IPS-NIHi11 (cell line): ENCODE data around the gene EPHA4.

Experiments used
- DNase-seq: peaks from one replicate; pipeline ENCODE4 v3.0.0; 2012; ENCODE audit warnings: mixed read lengths, low spot score

EPHA4 gene

DNA sequence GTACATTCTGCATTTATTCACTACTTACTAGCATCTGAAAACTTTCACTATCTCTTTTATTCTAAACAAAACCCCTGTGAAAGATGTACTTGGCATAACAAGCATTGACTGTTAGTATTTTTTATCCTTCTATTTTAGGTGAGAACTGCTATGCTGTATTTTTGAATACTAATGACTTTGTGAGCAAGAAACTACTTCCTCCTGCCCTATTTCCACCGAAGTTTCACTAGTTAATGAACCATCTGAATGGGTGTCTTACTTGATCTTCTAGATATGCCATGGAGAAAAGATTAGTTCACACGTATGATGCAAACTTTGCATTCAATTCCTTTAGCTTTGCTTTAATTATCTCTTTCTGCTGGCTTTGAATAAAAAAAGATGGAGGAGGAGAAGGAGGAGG is 68.1 kb downstream of the EPHA4 start:
- DNase-seq = no peak

DNA sequence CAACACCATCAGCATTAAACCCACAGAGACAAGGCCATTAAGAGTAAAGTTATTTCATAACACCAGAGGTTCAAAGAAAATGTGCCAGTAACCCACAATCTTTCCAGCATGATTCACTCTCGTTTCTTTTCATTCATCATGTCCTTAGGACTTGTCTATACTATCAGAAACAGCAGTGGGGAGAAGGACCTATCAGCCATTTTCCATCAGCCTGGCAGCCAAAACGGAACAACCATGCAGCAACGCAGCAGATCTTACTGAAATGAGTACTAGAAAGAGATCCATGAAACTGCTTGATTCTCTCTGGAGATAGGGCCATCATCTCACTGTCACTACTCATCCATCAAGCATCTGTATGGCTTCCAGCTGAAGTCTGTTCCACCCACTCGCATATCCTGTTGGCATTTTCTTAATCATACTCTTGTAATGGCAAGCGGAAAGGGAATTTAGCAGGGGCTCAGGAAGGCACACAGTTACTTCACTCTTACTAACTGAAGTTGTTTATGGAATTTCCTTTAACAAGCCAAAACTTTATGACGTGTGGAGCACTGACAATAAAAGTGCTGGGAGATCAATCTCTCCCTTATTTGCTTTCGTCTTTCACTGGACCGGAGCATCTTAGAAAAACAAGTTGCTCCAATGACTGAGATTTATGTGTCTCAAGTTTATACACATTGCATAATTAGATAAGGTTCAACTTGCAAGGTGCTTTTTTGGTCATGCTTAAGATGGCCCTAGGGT is 69.7 kb downstream of the EPHA4 start:
- DNase-seq = no peak

DNA sequence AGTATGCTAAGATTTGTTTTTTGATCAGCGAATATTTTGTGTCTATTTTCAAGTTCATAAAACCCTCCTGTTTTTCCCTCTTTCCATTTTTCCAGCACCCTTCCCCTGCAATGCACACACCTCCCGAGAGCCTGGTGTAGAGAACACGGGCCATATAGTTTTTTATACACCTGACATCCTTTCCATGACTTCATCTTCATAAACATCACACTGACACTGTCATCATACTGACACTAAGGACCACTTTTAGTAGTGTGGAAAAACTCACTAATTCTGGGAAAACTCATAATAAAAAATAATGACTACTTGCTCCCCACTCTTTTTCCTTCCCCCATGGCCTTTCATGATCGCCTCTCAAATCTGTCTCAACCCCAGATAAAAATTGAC is 70.2 kb downstream of the EPHA4 start:
- no peak for DNase-seq

DNA sequence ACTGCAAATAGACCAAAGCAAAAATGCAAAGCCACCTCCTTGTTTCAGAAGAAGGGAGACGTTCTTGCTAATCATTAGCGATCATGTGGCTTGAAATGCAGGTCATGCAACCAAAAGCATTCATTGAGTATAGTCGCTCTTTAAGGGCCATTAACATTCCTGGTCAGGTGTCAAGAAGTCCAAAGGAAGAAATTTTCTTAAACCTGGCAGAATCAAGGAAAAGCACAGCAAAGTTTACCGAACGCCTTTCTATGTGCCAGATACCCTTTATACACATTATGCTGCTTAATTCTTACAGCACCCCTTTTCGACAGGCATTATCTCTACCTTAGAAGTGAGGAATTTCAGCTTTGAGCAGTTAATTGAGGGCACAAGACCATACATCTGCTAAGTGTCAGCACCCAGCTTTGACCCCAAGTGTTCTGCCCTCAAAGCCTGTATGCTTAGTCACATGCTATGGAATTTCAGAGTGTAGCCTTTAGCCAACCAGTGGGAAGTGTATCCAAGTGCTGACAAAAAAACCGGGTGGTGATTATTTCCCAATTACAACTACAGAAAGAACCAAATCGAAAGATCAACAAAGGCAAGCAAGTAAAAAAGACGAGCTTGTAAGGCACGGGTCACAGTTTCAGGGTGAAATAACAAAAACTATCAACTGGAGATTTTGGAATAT is 70.8 kb downstream of the EPHA4 start:
- DNase-seq = no peak

DNA sequence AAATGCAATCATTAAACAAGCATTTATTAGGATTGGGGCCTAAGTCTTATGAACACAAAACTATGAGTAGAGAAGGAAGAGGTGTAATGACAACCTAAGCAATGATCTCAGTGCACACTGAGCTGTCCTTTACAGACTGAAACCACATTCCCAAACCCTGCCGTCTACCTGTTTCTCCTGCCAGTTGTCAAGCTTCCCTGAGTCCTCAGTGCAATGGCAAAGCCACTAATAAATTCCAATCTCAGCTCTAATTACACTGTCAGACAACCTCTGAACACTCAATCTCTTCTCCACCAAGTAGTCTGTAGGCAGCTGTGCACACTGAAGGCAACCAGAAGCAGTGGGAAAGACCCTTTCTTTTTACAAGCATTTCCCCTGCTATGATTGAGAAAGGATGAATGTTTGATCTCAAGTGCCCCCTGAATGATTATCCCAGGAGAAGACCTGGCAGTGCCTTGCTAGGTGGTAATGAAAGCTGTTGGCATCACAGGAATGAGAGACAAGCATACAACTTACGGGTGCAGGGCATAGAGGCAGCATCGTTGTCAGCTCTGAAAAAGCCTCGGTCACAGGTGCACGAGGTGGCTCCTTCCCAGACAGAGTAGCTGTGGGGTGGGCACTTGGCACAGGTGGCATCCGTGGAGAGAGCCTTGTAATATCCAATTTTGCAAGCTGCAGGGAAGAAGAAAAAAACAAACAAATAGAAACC is 71.4 kb downstream of the EPHA4 start:
- DNase-seq = no peak

DNA sequence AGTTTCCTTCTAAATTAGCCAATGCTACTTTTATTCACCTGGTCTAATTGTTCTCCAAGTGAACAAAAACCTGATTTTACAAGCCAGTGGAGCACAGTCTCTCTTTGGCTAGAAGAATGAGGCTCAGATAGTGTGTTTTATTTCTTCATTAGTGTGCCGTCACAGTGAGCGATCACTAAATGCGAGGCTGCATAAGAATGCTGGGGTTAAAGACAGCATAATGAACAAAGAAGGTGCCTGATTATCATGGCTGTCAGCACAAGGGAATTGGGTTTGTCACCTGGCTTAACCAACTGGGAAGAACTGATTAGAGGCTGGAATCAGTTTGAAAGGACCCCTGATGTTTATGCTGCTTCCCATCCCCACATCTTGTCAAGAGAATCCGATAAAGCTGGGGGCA is 76.4 kb downstream of the EPHA4 start:
- peak; percentile 12 for DNase-seq

DNA sequence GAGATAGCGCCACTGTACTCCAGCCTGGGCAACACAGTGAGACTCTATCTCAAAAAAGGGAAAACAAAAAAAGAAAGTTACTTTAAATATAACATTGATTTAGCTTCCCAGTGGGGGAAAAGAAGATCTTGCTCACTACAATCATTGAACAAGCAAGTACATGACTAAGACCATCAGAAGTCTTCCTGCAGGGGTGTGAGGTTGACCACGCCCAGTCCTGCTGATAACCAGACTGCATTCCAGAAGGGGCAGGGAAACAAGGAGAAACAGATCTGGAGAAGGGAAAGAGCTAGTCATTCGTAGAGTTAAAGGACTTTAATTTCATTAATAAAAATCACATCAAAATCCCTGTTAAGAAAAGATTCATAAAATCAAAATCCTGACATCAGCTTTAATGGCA is 77.5 kb downstream of the EPHA4 start:
- DNase-seq = no peak

DNA sequence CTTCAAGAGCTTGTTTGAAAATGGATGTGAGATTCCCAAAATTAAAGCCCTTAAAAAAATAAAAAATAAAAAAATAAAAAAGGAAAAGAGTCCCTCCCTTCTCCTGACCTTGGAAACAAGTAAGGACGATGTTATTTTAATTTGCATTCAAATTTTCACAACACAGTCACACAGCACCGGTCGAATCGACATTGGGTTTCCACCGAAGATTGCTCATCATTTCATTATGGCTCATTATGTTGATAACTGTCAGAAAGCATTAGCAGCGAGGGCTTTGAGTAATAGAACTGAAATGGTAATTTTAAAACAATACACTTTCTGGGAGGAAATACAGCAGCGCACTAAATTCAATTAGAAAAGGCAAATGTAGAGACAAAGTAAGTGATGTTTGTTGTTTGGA is 78.7 kb downstream of the EPHA4 start:
- DNase-seq = no peak

DNA sequence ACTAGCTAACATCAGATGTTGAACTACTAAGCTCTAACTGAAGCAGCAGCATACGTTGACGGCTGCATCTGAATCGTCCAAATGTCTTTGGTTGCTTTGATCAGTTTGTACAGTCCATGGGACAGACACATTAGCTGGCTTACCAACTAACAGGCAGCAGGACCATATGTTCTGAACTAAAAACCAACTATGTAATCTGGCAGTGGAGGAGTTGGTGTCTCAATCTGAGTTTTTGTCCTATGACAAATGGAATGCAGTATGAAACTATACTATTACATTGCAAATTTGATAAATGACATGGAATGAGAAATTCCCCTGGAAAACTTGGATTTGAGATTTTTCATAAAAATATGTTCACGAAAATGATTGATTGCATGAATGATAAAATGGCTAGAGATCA is 79.5 kb downstream of the EPHA4 start:
- DNase-seq = no peak

DNA sequence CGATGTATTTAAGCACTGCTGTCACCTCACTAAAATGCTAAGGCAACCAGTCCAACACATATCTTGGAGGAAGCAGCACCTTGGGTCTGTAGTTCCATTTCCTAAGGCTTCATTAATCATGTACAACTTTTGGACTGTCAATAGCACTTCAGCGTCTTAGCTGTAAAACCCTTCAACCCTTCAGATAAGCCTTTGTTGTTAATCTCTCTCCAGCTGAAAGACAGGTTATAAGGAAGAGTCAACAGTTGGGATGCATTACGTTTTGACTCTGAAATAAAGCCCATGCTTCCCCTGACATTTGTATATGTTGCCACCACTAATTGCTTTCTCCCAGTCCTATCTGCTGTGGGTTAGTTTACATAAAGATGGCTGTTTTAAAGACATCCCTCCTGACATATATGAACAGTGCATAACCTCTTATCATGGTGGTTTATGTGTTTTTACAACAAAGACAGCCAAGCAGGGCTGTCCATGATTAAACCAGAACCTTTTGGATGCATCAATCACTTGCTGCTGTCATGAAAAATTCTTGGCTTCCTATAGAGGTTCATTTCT is 81.5 kb downstream of the EPHA4 start:
- no peak for DNase-seq

DNA sequence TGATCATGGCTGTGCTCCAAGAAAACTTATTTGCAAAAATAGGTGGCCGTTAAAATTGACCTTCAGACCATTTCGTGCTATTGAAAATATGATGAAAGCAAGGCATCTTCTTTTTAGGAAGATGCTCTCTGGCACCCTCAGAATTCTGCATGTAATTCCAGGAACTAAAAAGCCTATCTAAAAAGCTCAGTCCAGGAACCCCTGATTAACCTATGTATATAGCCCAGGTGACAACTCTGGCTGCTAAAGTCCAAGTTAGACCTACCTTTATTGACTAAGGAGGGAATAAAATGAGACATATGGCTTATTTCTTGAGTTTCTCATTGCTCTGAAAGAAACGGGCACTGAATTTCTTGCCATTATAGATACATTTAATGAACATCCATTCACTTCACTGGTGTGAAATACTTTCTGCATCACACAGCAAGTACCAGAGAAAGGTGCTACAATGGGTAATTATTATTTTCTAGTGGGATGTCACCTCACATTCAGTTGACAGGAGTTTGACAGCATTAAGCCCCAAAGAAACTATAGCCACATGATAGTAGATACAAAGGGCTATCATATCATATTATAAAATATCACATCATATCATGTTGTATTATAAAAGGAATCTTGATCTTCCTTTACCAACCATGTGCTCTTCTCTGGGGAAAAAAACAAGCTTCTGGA is 83.8 kb downstream of the EPHA4 start:
- DNase-seq = no peak

DNA sequence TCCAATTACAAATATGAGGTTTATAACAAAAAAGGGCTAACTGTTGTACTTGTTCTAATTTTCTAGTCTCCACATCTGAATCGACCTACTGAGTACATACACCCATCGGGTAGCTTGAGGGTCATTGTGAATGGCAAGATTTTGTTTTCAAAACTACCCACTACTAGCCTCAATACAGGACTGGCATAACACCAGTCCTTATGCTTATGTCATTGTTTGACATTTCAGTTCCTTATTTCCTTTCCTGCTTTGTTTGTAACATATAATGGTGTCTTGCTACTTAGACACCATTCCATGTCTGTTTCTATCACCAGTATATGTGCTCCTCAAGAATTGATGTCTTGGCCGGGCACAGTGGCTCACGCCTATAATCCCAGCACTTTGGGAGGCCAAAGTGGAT is 86.0 kb downstream of the EPHA4 start:
- DNase-seq = no peak

DNA sequence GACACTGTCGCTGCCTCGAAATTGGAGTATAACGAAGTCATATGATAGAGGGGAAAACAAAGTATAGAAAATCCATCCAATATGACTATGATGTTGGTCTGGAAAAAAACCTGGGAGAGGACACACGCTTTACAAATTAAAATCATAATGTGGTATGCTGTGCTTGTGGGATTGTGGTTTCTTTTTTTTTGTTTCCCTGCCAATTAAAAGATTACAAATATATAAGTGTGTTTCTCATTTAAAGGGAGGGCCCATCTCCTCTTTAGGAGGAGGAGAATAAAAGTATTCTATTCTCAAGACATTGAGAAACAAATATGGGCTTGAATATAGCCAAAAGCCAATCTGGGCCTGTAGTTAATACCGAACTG is 86.6 kb downstream of the EPHA4 start:
- no peak for DNase-seq

DNA sequence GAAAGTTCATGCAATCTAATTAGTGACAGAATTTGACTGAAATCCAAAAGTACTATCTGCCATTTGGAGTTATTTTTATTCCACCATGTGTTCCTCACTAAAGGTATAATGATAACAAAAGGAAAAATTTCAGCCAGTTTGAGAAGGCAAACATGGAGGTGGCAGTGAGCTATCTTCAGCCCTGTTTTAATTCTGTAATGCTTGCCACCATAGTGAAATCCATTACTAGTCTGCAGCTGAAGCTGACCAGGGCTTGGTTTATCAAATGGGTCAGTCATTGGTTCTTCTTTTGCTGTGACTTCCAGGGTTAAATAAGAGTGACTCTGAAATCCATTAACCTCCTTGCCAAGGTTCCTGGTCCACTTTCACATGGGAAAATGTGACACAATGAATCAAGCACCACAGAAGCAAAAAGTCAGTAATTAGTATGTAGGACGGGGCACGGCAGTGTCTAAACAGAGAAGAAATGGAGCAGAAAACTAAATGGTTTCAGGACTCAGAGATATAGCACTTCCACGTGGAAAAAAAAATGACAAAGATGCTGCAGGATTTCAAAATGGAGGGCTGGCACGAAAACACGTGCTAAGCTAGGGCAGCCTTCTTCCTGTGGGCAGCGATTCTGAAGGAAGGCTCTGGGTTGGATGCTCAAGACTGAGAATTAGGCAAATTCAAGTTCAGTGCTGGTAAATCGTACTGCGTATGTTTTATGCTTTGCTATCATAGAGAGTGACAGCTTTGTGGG is 87.2 kb downstream of the EPHA4 start:
- no peak for DNase-seq

DNA sequence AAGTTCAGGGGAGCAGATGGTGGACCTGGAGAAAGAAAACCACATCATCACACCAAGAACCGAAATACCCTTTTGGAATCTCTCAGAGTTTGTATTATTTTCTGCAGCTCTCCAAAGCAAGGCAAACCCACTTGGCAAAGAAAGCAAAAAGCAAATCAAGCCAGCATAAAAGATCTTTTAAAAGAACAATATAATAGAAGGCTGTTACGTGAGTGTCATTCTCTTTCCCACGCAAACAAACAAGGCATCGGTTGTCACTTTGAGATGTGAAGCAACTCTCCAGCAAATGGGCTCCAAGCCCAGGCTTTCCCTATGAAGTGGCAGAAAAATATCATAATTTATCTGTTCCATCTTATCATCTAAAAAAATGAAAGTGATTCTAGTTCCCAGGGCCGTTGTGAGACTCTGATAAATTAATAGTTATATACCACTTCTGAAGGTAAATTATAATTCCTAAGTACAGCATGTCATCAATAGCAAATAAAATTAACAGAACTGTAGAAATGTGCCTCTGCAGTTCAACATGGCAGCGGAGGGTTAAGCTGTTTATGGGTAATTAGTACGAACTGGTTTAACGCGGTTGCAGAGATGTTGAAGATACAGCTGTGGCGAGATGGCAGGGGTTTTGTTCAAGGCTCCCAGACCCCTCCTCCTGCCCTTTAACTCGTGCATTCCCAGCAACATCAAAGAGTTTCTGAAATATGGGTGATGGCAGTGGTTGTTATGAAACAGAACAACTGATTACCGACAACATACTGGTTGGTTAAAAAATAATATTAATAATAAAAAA is 89.2 kb downstream of the EPHA4 start:
- no peak for DNase-seq

DNA sequence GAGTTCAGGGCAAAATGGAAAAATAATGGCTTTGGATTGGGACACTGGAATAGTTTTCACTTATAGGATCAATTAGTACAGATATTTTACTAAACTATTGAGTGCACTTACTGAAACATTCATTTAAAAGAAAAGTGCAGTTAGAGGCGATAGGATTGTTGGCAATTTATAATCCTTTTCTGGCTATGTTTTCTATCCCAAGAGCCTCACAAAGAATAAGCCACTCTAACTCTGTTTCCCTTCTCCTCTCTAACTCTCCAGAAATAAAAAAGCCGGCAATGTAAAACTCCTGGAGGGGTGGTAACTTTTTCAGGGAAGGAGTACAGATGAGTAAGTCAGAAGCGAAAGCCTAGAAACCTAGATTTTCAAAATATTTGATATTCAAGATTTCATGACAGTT is 91.3 kb downstream of the EPHA4 start:
- DNase-seq = no peak

DNA sequence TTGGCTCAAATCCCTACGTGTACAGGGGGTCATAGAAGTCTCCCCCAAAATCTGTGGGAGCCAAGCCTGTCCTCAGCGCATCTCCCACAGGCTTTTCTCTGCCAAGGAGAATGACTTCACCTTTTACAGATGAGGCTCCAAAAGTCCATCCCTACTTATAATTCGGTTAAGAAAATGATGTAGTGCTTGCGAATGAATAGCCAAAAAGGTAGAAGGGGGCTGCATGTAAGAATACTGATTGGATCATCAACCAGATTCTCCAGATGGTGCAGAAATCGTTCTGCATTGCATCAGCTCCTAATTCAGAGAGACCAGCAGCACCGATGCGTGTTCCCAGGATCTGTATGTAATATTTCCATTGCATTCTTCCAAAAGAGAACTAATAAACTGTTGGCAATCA is 91.9 kb downstream of the EPHA4 start:
- no peak for DNase-seq

DNA sequence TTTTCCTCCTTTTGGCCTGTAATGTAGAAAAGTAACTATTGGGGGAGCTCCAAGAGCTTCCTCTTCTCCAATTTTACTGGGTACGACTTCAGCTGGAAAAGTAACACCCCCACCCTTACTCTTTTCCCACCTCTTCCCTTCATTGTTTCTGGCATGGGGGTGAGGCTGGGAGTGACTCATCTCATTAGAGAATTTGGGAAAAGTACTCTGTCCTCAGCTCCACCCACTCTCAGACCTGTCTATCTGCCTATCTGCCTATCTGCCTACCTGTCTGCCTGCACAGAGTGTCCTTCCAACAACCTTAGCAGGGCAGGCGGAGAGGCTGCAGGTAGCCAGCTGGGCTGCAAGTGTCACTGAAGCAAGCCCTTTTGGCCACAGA is 93.6 kb downstream of the EPHA4 start:
- DNase-seq = peak; percentile 14

DNA sequence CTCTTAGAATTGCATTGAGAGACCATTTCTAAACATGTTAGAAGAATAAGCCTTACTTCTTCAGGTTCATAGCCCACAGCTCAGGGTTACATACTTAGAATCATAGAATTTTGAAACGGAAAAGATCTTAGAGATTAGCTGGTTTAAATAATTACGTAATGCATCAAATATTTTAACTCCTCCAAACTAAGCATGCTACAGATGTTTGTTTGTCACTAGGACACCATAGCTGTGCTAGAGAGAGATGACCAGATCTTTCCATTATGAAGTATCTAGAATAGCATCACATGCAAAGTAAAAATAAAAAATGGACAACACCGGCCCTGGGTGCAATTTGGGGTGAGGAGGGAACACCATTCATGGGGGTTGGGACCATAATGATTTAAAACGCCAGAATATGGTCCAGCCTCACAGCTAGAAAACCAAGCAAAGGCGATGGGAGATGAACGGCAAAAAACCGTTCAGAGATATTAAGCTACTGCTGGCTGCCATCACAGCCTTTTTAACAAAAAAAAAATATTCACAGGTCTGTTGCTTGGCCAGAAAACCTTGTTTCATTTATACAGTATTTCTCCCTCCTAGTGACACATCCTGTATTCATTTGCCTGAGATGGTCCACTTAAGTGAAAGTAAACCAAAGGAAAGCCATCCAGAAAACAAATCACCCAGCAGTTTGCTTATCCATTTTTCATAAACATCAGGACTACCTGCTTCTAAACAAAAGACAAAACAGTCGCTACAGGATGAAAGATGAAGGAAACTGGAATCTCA is 94.2 kb downstream of the EPHA4 start:
- DNase-seq = no peak

DNA sequence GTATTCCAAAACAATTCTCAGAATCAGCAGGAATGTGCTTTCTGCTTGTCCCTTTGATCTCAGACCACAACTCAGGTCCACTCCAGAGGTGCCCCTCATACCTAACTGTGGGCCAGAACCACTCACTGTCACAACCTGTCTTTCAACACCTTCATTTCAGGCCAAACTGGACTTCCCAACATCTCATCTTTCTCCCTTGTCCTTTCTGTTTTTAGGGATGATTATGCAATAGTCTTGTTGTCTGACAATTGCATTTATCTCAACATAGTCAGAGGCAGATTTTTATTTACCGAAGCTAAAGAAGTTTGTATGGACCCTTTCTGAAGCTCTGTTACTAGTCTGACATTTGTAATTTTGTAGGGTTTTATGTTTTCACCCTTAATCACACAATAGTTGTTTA is 95.9 kb downstream of the EPHA4 start:
- DNase-seq = no peak
